CD14-positive monocyte (primary cell): ENCODE data around the gene COMP. TPM values are rescaled to one million over a fixed set of nuclear protein-coding genes. Genes with fewer than 3 reads are reported as not detected.

ENCODE experiments used
- DNase-seq, 3 donors: peaks; one replicate each; pipeline ENCODE4 v3.0.0-alpha.2; 2011 to 2022
- H2AFZ ChIP-seq: 2 replicates; pipeline ENCODE4 v1.6.0; 2012; ENCODE audit warnings: mild to moderate bottlenecking, low read depth, low read length, inconsistent platforms; ENCODE audit not compliant: insufficient read depth, poor library complexity, severe bottlenecking
- H3K27ac ChIP-seq, 2 donors: 1 replicate in 1 of 2; 2 replicates in 1 of 2; pipeline ENCODE4 v1.5.1; 2012 to 2013; ENCODE audit warnings: low read length in 2 of 2, control low read depth in 1 of 2, inconsistent platforms in 1 of 2, low read depth in 1 of 2, mild to moderate bottlenecking in 1 of 2
- H3K27me3 ChIP-seq, 2 donors: one replicate each; pipeline versions ENCODE4 v1.6.0 to v1.6.1; 2011 to 2013; ENCODE audit warnings: low read length in 2 of 2; ENCODE audit not compliant: control insufficient read depth in 2 of 2, insufficient read depth in 2 of 2
- H3K36me3 ChIP-seq, 2 donors: replicated peaks in 1 of 2; 1 replicate in 1 of 2; 2 replicates in 1 of 2; pipeline versions ENCODE4 v1.5.1 to v1.6.1; 2012 to 2013; ENCODE audit warnings: low read length in 2 of 2, control low read depth in 1 of 2, inconsistent platforms in 1 of 2, mild to moderate bottlenecking in 1 of 2; ENCODE audit not compliant: insufficient read depth in 2 of 2, control insufficient read depth in 1 of 2
- H3K4me1 ChIP-seq, 2 donors: 1 replicate in 1 of 2; 2 replicates in 1 of 2; pipeline versions ENCODE4 v1.5.1 to v1.6.1; 2012 to 2013; ENCODE audit warnings: low read length in 2 of 2, control low read depth in 1 of 2, inconsistent platforms in 1 of 2, mild to moderate bottlenecking in 1 of 2, moderate library complexity in 1 of 2; ENCODE audit not compliant: insufficient read depth in 2 of 2, control insufficient read depth in 1 of 2
- H3K4me2 ChIP-seq: replicated peaks from 2 replicates; pipeline ENCODE3; 2012; ENCODE audit warnings: low read length, moderate library complexity, mild to moderate bottlenecking; ENCODE audit not compliant: poor library complexity, severe bottlenecking; ENCODE audit errors: extremely low read depth
- H3K4me3 ChIP-seq, 3 experiments: fragments of 200-600 bp in 1 of 3; sonication (generic) in 1 of 3; replicated peaks in 1 of 3; 1 replicate in 2 of 3; 2 replicates in 1 of 3; pipeline ENCODE4 v1.5.1; 2011 to 2013; ENCODE audit warnings: low read length in 3 of 3, mild to moderate bottlenecking in 3 of 3, control low read depth in 2 of 3, low read depth in 2 of 3, inconsistent platforms in 1 of 3, moderate library complexity in 1 of 3
- H3K79me2 ChIP-seq: 2 replicates; pipeline ENCODE4 v1.6.0; 2012; ENCODE audit warnings: mild to moderate bottlenecking, control low read depth, inconsistent platforms, low read length, moderate library complexity; ENCODE audit not compliant: insufficient read depth
- H3K9ac ChIP-seq: 2 replicates; pipeline ENCODE4 v1.6.0; 2017; ENCODE audit warnings: low read length, mild to moderate bottlenecking; ENCODE audit not compliant: insufficient read depth, poor library complexity, severe bottlenecking
- H3K9me3 ChIP-seq, 2 donors: replicated peaks in 1 of 2; 1 replicate in 1 of 2; 2 replicates in 1 of 2; pipeline versions ENCODE4 v1.5.1 to v1.6.1; 2012 to 2013; ENCODE audit warnings: low read length in 2 of 2, control low read depth in 1 of 2; ENCODE audit not compliant: control insufficient read depth in 1 of 2, insufficient read depth in 1 of 2
- H4K20me1 ChIP-seq: 2 replicates; pipeline ENCODE4 v1.6.0; 2012; ENCODE audit warnings: mild to moderate bottlenecking, low read length, control low read depth, moderate library complexity; ENCODE audit not compliant: insufficient read depth
- H3K27ac Mint-ChIP-seq, 7 donors: one replicate each; pipeline ENCODE4 v1.8.0; 2020; ENCODE audit warnings: mild to moderate bottlenecking in 7 of 7, mixed read lengths in 7 of 7, moderate library complexity in 6 of 7, inconsistent platforms in 2 of 7
- H3K27me3 Mint-ChIP-seq, 3 donors: one replicate each; pipeline ENCODE4 v1.8.0; 2021 to 2022; ENCODE audit warnings: low read depth in 3 of 3, mild to moderate bottlenecking in 3 of 3, mixed read lengths in 3 of 3, moderate library complexity in 3 of 3, inconsistent platforms in 1 of 3
- H3K36me3 Mint-ChIP-seq, 2 donors: one replicate each; pipeline ENCODE4 v1.8.0; 2020; ENCODE audit warnings: mixed read lengths in 2 of 2, inconsistent platforms in 1 of 2, mild to moderate bottlenecking in 1 of 2
- H3K4me1 Mint-ChIP-seq: one replicate; pipeline ENCODE4 v1.8.0; 2020; ENCODE audit warnings: mild to moderate bottlenecking, mixed read lengths
- H3K4me3 Mint-ChIP-seq, 2 donors: one replicate each; pipeline ENCODE4 v1.8.0; 2020; ENCODE audit warnings: mild to moderate bottlenecking in 2 of 2, mixed read lengths in 2 of 2, moderate library complexity in 1 of 2
- H3K9me3 Mint-ChIP-seq, 7 donors: one replicate each; pipeline ENCODE4 v1.8.0; 2020 to 2022; ENCODE audit warnings: mixed read lengths in 7 of 7, mild to moderate bottlenecking in 6 of 7, moderate library complexity in 6 of 7, inconsistent platforms in 2 of 7
- CTCF ChIP-seq: fragments of 200-600 bp; IDR thresholded peaks from one replicate; pipeline ENCODE4 v1.8.0; 2022; ENCODE audit warnings: antibody characterized with exemption, mild to moderate bottlenecking
- WGBS: methylation state at CpG from one replicate; pipeline ENCODE4 v1.1.5; 2013; ENCODE audit warnings: missing lambda C conversion rate; ENCODE audit not compliant: insufficient coverage; 5-methylcytosine and 5-hydroxymethylcytosine counted together
- intact Hi-C, 2 donors: fragments of 100-400 bp; cut with micrococcal nuclease; formaldehyde crosslinking; loops; one replicate each; pipeline versions ENCODE4 v1.15.0 to v1.15.1; 2023
- polyA plus RNA-seq, 3 donors: library from polyadenylated mRNA; depleted of rRNA in 1 of 3; unstranded in 2 of 3; stranded (reverse) in 1 of 3; fragments of 300-500 nt in 2 of 3; fragments of >200 nt in 1 of 3; fragmentation: Illumina TruSeq in 2 of 3; gene quantifications; 1 replicate in 2 of 3; 2 replicates in 1 of 3; pipeline ENCODE4 v1.2.3, GENCODE V29; 2012 to 2021

The COMP gene
- polyA plus RNA-seq, 3 donors, result not detected

- Histone ChIP-seq H3K4me3 (no peak overlapping the region), H3K9ac (no peak overlapping the region), H3K79me2 (no peaks in the 10 kb centered on the region), H3K9me3 (no peaks in the 10 kb centered on the region), H3K36me3 (peaks cover 0 to 18% of the 10 kb centered on the region in 2 donors), H3K27me3 (no peaks in the 10 kb centered on the region), H2AFZ (no peak overlapping the region), H3K4me2 (no peak overlapping the region), H4K20me1 (no peaks in the 10 kb centered on the region), H3K27ac (no peak overlapping the region), H3K4me1 (no peaks in the 10 kb centered on the region)
- no peaks in the 10 kb centered on the region for H3K9me3 Mint-ChIP-seq
- H3K4me1 Mint-ChIP-seq, result no peaks in the 10 kb centered on the region
- no peak for TF ChIP-seq CTCF
- intact Hi-C loops, result no loop called here
- no peak for DNase-seq
- WGBS, result 94% methylated on average over 19 of the region's 19 CpGs
- H3K36me3 Mint-ChIP-seq, result peaks cover 10 to 20% of the 10 kb centered on the region in 2 donors
- peaks cover 0 to 2% (median 2%) of the 10 kb centered on the region in 3 donors for H3K27me3 Mint-ChIP-seq
- H3K4me3 Mint-ChIP-seq, result no peak overlapping the region
- H3K27ac Mint-ChIP-seq, result no peak overlapping the region
Observed at GRCh38 chr19:18759304-18759994, 31.7 kb downstream of the COMP start.

GRCh38 chr19:18756896-18757295 lies 34.2 kb downstream of the COMP start:
- no peaks in the 10 kb centered on the region for H3K9me3 ChIP-seq
- peaks cover 21 to 39% of the 10 kb centered on the region in 2 donors for H3K36me3 Mint-ChIP-seq
- no peak overlapping the region for H3K27ac ChIP-seq
- no peak overlapping the region for H3K4me3 Mint-ChIP-seq
- no peaks in the 10 kb centered on the region for H3K4me1 ChIP-seq
- no peak overlapping the region for H3K4me2 ChIP-seq
- H3K27me3 ChIP-seq, result no peaks in the 10 kb centered on the region
- peaks cover 13 to 37% of the 10 kb centered on the region in 2 donors for H3K36me3 ChIP-seq
- 97% methylated on average over 16 of the region's 16 CpGs for WGBS
- H3K4me3 ChIP-seq, result no peak overlapping the region
- intact Hi-C loops, result no loop called here
- no peak for DNase-seq
- H3K79me2 ChIP-seq, result no peaks in the 10 kb centered on the region
- H3K4me1 Mint-ChIP-seq, result no peaks in the 10 kb centered on the region
- H4K20me1 ChIP-seq, result no peaks in the 10 kb centered on the region
- no peak overlapping the region for H3K9ac ChIP-seq
- TF ChIP-seq CTCF, result no peak
- H3K9me3 Mint-ChIP-seq, result no peaks in the 10 kb centered on the region
- peaks cover 0 to 3% (median 2%) of the 10 kb centered on the region in 3 donors for H3K27me3 Mint-ChIP-seq
- no peak overlapping the region for H3K27ac Mint-ChIP-seq
- H2AFZ ChIP-seq, result no peak overlapping the region
